ENCODE measurements around the gene RANBP1.
"Not testable (repeated sequence)": the region's sequence is repeated elsewhere in the genome, so short reads cannot be mapped to it uniquely, and the experiment has no call there.

Gene RANBP1

DNA sequence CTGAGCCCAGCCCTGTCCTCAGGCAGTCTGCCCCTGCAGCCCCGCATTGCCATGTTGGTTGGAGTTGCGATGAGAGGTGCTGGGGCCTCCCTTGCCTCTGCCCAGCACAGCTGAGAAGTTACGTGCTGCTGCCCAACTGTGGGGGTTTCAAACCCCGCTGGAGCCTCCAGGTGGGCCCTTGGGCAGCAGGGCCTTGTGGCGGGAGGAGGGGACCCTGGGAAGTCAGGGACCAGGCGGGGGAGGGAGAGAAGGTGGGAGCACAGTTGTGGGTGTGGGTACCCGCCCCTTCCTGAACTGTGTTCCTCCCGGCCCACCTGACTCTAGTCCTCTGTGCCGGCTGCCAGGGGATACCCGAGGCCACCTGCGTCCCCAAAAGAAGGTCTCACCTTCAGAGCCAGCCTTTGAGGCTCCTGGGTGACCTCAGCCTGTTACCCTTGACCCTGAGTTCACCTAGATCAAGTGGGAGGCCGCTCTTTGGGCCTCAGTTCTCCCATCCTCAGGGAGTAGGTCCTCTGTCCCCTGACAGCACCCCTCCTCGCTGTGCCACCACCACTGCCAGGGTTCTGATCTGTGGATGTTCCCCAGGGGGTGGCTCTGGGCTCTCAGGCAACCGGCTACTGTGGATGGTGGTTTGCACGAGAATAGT lies 42.6 kb downstream of the RANBP1 start:
- H3K4me1 ChIP-seq, result peaks cover 0 to 8% (median 2%) of the 10 kb centered on the region in 4 donors
- H3K36me3 ChIP-seq, result no peaks in the 10 kb centered on the region
- intact Hi-C loops (cut with DNase I; ENCODE audit: low total_unique reads), result no loop called here
- H3K9me3 ChIP-seq, result no peaks in the 10 kb centered on the region
- H3K27ac ChIP-seq, result no peak overlapping the region
- H3K27me3 ChIP-seq, result peaks cover 0 to 46% of the 10 kb centered on the region in 2 donors
- DNase-seq, result no peak
- H3K4me3 ChIP-seq, result no peak overlapping the region
- TF ChIP-seq, protein P1, sequence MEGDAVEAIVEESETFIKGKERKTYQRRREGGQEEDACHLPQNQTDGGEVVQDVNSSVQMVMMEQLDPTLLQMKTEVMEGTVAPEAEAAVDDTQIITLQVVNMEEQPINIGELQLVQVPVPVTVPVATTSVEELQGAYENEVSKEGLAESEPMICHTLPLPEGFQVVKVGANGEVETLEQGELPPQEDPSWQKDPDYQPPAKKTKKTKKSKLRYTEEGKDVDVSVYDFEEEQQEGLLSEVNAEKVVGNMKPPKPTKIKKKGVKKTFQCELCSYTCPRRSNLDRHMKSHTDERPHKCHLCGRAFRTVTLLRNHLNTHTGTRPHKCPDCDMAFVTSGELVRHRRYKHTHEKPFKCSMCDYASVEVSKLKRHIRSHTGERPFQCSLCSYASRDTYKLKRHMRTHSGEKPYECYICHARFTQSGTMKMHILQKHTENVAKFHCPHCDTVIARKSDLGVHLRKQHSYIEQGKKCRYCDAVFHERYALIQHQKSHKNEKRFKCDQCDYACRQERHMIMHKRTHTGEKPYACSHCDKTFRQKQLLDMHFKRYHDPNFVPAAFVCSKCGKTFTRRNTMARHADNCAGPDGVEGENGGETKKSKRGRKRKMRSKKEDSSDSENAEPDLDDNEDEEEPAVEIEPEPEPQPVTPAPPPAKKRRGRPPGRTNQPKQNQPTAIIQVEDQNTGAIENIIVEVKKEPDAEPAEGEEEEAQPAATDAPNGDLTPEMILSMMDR (IDR thresholded peaks at IDR 0.05), result no peak

- DNase-seq, result no peak
These were observed 43.2 kb downstream of the RANBP1 start for GRCh38 chr22:20159076-20159475.

DNA sequence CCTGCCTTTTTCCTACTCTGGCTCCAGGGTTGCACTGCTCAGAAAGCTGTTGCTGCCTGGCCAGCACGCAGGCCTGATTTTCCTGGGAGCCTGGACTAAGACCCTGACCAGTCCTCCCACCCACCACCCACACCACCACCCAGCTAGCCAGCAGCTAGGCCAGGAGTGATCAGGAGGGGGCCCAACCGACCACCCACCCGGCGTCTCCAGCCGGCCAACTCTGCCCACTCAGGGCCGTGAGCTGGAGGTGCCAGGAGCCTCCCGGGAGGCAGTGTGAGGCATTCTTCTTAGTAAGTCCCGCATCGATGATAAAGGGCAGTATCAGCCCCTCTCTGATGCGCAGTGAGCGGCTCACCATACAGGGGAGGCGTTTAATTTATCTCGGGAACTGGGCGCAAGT lies 43.6 kb downstream of the RANBP1 start:
- DNase-seq; H3K4me1 ChIP-seq; intact Hi-C loops (cut with DNase I; ENCODE audit: low total_unique reads); H3K27ac ChIP-seq; H3K4me3 ChIP-seq; H3K9me3 ChIP-seq; H3K36me3 ChIP-seq: not testable (repeated sequence)
- peaks cover 0 to 37% of the 10 kb centered on the region in 2 donors for H3K27me3 ChIP-seq

More at GRCh38 chr22:20159076-20159475, 43.2 kb downstream of the RANBP1 start:
- Histone ChIP-seq H3K27me3 (peaks cover 0 to 41% of the 10 kb centered on the region in 2 donors), H3K4me3 (no peak overlapping the region), H3K9me3 (no peaks in the 10 kb centered on the region), H3K27ac (no peak overlapping the region), H3K4me1 (peaks cover 0 to 8% (median 2%) of the 10 kb centered on the region in 4 donors), H3K36me3 (no peaks in the 10 kb centered on the region)
- intact Hi-C loops (cut with DNase I; ENCODE audit: low total_unique reads), result no loop called here
- TF ChIP-seq, protein P1 (IDR thresholded peaks at IDR 0.05), result no peak

- Histone ChIP-seq H3K9me3 (no peaks in the 10 kb centered on the region), H3K27ac (no peak overlapping the region), H3K4me1 (peaks cover 0 to 6% (median 2%) of the 10 kb centered on the region in 4 donors), H3K27me3 (peaks cover 0 to 32% of the 10 kb centered on the region in 2 donors), H3K36me3 (no peaks in the 10 kb centered on the region), H3K4me3 (no peak overlapping the region)
- intact Hi-C loops (cut with DNase I; ENCODE audit: low total_unique reads), result no loop called here
- TF ChIP-seq, protein P1 (IDR thresholded peaks at IDR 0.05), result no peak
- no peak for DNase-seq
These were observed 44.1 kb downstream of the RANBP1 start for GRCh38 chr22:20160041-20160440.

GRCh38 chr22:20164863-20165262 lies 49.0 kb downstream of the RANBP1 start:
- intact Hi-C loops (cut with DNase I; ENCODE audit: low total_unique reads), result loop anchor here (5.0 kb wide), 1 partner anchor 92 kb away; no protein-coding TSS in a partner anchor
- no peak overlapping the region for H3K4me3 ChIP-seq
- no peaks in the 10 kb centered on the region for H3K36me3 ChIP-seq
- TF ChIP-seq, protein P1 (IDR thresholded peaks at IDR 0.05), result no peak
- H3K27ac ChIP-seq, result no peak overlapping the region
- H3K4me1 ChIP-seq, result no peaks in the 10 kb centered on the region
- no peak for DNase-seq
- no peaks in the 10 kb centered on the region for H3K9me3 ChIP-seq
- H3K27me3 ChIP-seq, result peaks cover 0 to 20% of the 10 kb centered on the region in 2 donors

GRCh38 chr22:20165421-20165820 lies 49.5 kb downstream of the RANBP1 start:
- H3K4me1 ChIP-seq, result no peaks in the 10 kb centered on the region
- no peaks in the 10 kb centered on the region for H3K36me3 ChIP-seq
- no peak overlapping the region for H3K27ac ChIP-seq
- no peak overlapping the region for H3K4me3 ChIP-seq
- peaks cover 0 to 18% of the 10 kb centered on the region in 2 donors for H3K27me3 ChIP-seq
- TF ChIP-seq, protein P1 (IDR thresholded peaks at IDR 0.05), result no peak
- DNase-seq, result no peak
- intact Hi-C loops (cut with DNase I; ENCODE audit: low total_unique reads), result loop anchor here (5.0 kb wide), 1 partner anchor 92 kb away; no protein-coding TSS in a partner anchor
- no peaks in the 10 kb centered on the region for H3K9me3 ChIP-seq
